Cardiac muscle cell (in vitro differentiated cells and primary cell): ENCODE results near the gene JMJD7. TPM values are rescaled to one million over a fixed set of nuclear protein-coding genes. Genes with fewer than 3 reads are reported as not detected.
A peak's percentile ranks its signal among the peaks of the same experiment; 100 is the strongest.

Source experiments
- DNase-seq, 2 donors: peaks; one replicate each; pipeline versions ENCODE4 v3.0.0 to v3.0.0-alpha.2; 2010 to 2017; ENCODE audit warnings: low read depth in 1 of 2, low spot score in 1 of 2
- H3K27ac ChIP-seq: fragments of 200-600 bp; sonication (generic); 2 replicates; pipeline ENCODE4 v1.5.1; 2016
- H3K27me3 ChIP-seq: fragments of 200-600 bp; sonication (generic); 2 replicates; pipeline ENCODE4 v1.6.0; 2016; ENCODE audit warnings: control low read depth
- H3K36me3 ChIP-seq: fragments of 200-600 bp; sonication (generic); 2 replicates; pipeline ENCODE4 v1.5.1; 2016; ENCODE audit warnings: control low read depth
- H3K4me1 ChIP-seq: fragments of 200-600 bp; sonication (generic); 2 replicates; pipeline ENCODE4 v1.8.1; 2017; ENCODE audit warnings: low read depth, mild to moderate bottlenecking, mixed run types
- H3K4me3 ChIP-seq: fragments of 200-600 bp; sonication (generic); 2 replicates; pipeline ENCODE4 v1.5.1; 2016; ENCODE audit warnings: mild to moderate bottlenecking
- H3K9me3 ChIP-seq: fragments of 200-600 bp; sonication (generic); 2 replicates; pipeline ENCODE4 v1.5.1; 2017; ENCODE audit warnings: low read depth, mild to moderate bottlenecking, control low read depth
- polyA plus RNA-seq: library from polyadenylated mRNA; unstranded; fragments of >200 nt; fragmentation: Nextera tagmentation; extraction: Ambion mirVana; gene quantifications from 2 replicates; pipeline ENCODE4 v1.2.1, GENCODE V29; 2016
- total RNA-seq: library from RNA; depleted of rRNA; stranded (reverse); fragments of >200 nt; gene quantifications from 2 replicates; pipeline ENCODE4 v1.2.3, GENCODE V29; 2016
- TF ChIP-seq, protein P1 (sequence below): IDR thresholded peaks from 2 replicates; pipeline ENCODE4 v1.5.1; 2012; ENCODE audit warnings: low read depth, mild to moderate bottlenecking, low read length

Gene JMJD7
- total and polyA plus RNA-seq, 2 experiments from 2014 or later, result 17.4 to 29.4 TPM

DNA sequence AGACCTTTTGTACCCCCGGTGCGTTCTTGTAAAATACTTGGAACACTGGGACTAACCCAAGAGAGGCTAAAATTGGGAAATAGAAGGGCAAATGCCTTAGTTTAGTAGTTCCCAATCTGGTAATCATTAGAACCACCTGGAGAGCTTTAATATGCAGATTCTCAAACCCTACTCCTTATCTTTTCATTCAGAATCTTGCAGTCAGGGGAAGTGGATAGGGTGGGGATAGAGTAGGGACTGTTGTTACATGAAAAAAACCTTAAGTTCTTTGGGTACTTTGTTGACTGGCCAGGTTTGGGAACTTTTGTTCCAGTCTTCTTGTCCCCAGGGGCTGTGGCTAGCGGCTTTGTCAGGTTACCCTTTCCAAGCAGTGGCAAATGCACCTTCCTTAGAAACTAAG, 37.7 kb upstream of the JMJD7 start:
- H3K9me3 ChIP-seq, result no peaks in the 10 kb centered on the region
- no peak for DNase-seq
- peaks cover 69% of the 10 kb centered on the region for H3K4me1 ChIP-seq
- H3K27me3 ChIP-seq, result no peaks in the 10 kb centered on the region
- TF ChIP-seq, protein P1, sequence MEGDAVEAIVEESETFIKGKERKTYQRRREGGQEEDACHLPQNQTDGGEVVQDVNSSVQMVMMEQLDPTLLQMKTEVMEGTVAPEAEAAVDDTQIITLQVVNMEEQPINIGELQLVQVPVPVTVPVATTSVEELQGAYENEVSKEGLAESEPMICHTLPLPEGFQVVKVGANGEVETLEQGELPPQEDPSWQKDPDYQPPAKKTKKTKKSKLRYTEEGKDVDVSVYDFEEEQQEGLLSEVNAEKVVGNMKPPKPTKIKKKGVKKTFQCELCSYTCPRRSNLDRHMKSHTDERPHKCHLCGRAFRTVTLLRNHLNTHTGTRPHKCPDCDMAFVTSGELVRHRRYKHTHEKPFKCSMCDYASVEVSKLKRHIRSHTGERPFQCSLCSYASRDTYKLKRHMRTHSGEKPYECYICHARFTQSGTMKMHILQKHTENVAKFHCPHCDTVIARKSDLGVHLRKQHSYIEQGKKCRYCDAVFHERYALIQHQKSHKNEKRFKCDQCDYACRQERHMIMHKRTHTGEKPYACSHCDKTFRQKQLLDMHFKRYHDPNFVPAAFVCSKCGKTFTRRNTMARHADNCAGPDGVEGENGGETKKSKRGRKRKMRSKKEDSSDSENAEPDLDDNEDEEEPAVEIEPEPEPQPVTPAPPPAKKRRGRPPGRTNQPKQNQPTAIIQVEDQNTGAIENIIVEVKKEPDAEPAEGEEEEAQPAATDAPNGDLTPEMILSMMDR, result no peak
- no peaks in the 10 kb centered on the region for H3K36me3 ChIP-seq
- peak overlapping the region; percentile 95 for H3K27ac ChIP-seq
- no peak overlapping the region for H3K4me3 ChIP-seq

DNA sequence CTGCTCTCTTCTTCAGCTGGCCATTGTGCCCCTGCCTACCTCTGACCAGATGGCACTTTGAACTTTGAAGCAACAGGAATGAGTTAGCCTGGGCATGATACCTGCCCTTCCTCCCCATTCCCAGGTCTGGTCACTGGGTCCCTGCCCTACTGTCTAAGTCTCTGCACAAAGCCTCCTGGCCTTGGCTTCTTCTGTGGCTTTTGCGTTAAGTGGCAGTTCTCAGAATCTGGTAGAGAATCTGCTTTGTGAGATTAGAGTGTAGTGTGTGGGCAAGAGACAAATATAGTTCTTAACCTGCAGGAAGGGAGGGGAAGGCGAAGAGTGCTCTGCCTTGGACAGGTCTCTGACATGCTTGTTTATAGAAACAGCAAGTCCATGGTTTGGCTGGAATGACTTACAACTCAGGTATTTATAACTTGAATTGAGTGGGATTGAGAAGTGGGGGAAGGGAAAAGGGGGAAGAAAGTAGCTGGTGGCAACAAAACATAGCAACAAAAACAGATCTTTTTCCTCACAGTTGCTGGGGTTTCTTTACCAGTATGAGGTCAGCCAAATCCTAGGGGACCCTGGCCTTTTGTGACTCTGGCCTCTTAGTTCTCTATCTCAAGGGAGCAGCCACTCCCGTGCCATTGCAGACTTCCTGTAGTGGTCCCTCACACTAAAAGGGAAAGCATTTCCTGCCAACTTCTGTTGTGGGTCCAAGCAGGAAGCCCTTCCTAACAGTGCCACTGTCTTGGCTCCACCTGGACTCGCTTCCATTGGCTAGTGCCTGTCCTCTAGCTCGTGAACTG, 36.9 kb upstream of the JMJD7 start:
- no peaks in the 10 kb centered on the region for H3K36me3 ChIP-seq
- no peaks in the 10 kb centered on the region for H3K9me3 ChIP-seq
- H3K27me3 ChIP-seq, result no peaks in the 10 kb centered on the region
- TF ChIP-seq, protein P1, result no peak
- no peak overlapping the region for H3K4me3 ChIP-seq
- peaks cover 72% of the 10 kb centered on the region for H3K4me1 ChIP-seq
- peak; percentile 49 to 63 for DNase-seq
- peak overlapping the region; percentile 95 for H3K27ac ChIP-seq

DNA sequence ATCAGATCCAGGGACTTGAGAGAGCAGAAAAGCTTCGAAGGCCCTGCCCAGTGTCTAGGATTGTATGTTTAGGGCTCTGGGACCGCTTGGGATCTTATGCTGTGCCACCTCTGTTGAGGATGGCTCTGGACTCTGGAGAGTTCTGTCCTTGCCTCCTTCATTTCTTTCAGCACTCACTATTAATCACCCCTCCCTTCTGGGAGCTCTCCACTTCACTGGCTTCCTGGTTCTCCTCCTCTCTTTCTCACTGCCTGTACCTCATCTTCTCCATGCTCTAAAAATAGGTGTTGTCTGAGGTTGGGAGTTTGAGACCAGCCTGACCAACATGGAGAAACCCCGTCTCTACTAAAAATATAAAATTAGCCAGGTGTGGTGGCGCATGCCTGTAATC, 36.4 kb upstream of the JMJD7 start:
- no peak for DNase-seq
- H3K27ac ChIP-seq, result peak overlapping the region; percentile 95

DNA sequence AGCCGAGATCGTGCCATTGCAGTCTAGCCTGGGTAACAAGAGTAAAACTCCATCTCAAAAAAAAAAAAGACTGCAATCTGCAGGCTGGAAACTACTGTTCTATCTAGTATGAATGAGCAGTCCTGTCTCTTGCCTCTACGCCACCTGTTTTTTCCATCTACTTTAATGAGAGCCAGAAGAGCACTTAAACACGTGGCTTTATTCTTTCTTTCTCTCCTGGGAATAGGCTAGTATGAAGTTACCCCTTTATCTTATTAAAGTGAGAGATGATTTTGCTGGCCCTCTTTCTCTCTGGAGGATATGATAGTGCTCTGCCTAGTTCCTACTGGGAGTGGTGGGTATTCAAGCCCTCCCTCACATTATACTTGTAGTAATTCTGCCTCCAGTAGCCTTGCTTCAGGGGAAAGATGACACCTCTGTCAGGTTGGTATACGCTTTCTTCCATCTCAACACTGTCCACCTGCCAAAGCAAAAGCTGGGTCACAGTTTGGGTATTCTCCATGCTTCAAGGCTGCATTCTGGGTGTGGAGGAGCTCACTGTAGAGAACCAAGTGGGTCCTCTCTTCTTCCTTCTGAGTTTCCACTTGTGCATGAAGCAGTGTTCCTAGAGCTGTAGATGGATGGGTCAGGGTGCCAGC, 35.8 kb upstream of the JMJD7 start:
- DNase-seq, result no peak
- Histone ChIP-seq H3K36me3 (no peaks in the 10 kb centered on the region), H3K4me1 (peaks cover 83% of the 10 kb centered on the region), H3K27ac (peak overlapping the region; percentile 95), H3K9me3 (no peaks in the 10 kb centered on the region), H3K4me3 (no peak overlapping the region), H3K27me3 (no peaks in the 10 kb centered on the region)
- TF ChIP-seq, protein P1, result no peak

More for the DNA sequence above, 36.4 kb upstream of the JMJD7 start:
- TF ChIP-seq, protein P1, result no peak
- Histone ChIP-seq H3K9me3 (no peaks in the 10 kb centered on the region), H3K36me3 (no peaks in the 10 kb centered on the region), H3K4me3 (no peak overlapping the region), H3K27me3 (no peaks in the 10 kb centered on the region), H3K4me1 (peaks cover 78% of the 10 kb centered on the region)

DNA sequence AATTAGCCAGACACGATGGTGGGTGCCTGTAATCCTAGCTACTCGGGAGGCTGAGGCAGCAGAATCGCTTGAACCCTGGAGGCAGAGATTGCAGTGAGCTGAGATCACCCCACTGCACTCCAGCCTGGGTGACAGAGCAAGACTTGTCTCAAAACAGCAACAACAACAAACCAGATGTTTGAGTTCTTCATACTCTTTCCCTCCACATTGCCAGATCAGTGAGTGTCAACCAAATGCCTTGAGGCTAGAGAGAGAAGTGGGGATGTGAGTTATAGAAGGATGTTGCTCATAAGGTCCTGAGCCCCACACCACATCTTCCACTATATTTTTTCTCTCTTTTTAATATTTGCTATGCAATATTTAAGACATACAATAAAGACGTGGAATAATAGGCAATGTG, 33.8 kb upstream of the JMJD7 start:
- Histone ChIP-seq H3K36me3 (no peaks in the 10 kb centered on the region), H3K9me3 (no peaks in the 10 kb centered on the region), H3K27me3 (no peaks in the 10 kb centered on the region), H3K4me3 (no peak overlapping the region), H3K27ac (peak overlapping the region; percentile 95), H3K4me1 (peaks cover 84% of the 10 kb centered on the region)
- DNase-seq, result no peak
- TF ChIP-seq, protein P1, result no peak
